Mesodermal cell (in vitro differentiated cells): ENCODE measurements around the gene CSNK1A1.
"Not testable (repeated sequence)": the region's sequence is repeated elsewhere in the genome, so short reads cannot be mapped to it uniquely, and the experiment has no call there.

Source experiments
- H3K27ac ChIP-seq: 2 replicates; pipeline ENCODE4 v1.7.0; 2013; ENCODE audit warnings: mild to moderate bottlenecking, low read depth, low read length, moderate library complexity; ENCODE audit not compliant: severe bottlenecking
- H3K36me3 ChIP-seq: 2 replicates; pipeline ENCODE4 v1.7.1; 2013; ENCODE audit warnings: mild to moderate bottlenecking, low read length, moderate library complexity; ENCODE audit not compliant: control insufficient read depth, insufficient read depth
- H3K4me1 ChIP-seq: one replicate; pipeline ENCODE4 v1.7.1; 2013; ENCODE audit warnings: mild to moderate bottlenecking, low read length; ENCODE audit not compliant: insufficient read depth, control insufficient read depth, poor library complexity, severe bottlenecking
- H3K4me3 ChIP-seq: 2 replicates; pipeline ENCODE4 v1.7.0; 2013; ENCODE audit warnings: low read length, control low read depth, mild to moderate bottlenecking; ENCODE audit not compliant: insufficient read depth, poor library complexity, severe bottlenecking; ENCODE audit errors: extremely low read depth
- H3K9me3 ChIP-seq: 2 replicates; pipeline ENCODE4 v1.7.1; 2013; ENCODE audit warnings: mild to moderate bottlenecking, low read length, moderate library complexity; ENCODE audit not compliant: control insufficient read depth
- WGBS, 2 experiments: methylation state at CpG; one replicate each; pipeline ENCODE4 v1.1.5; 2013; ENCODE audit warnings: missing lambda C conversion rate in 2 of 2; ENCODE audit not compliant: insufficient coverage in 2 of 2; 5-methylcytosine and 5-hydroxymethylcytosine counted together

The CSNK1A1 gene

GRCh38 chr5:149529463-149529862, 21.8 kb downstream of the CSNK1A1 start:
- peaks cover 8% of the 10 kb centered on the region for H3K4me1 ChIP-seq

GRCh38 chr5:149528281-149529060, 22.8 kb downstream of the CSNK1A1 start:
- 94 to 96% methylated on average over 2 to 3 of the region's 4 CpGs for WGBS, 2 experiments
- Histone ChIP-seq H3K4me1 (peaks cover 8% of the 10 kb centered on the region), H3K27ac (no peak overlapping the region)

More at GRCh38 chr5:149529463-149529862, 21.8 kb downstream of the CSNK1A1 start:
- H3K27ac ChIP-seq = no peak overlapping the region
- peaks cover 60% of the 10 kb centered on the region for H3K36me3 ChIP-seq
- no peak overlapping the region for H3K4me3 ChIP-seq
- H3K9me3 ChIP-seq = no peaks in the 10 kb centered on the region

GRCh38 chr5:149526845-149527590, 24.2 kb downstream of the CSNK1A1 start:
- Histone ChIP-seq H3K4me3 (no peak overlapping the region), H3K27ac (no peak overlapping the region), H3K9me3 (no peaks in the 10 kb centered on the region), H3K36me3 (peaks cover 59% of the 10 kb centered on the region), H3K4me1 (peaks cover 8% of the 10 kb centered on the region)
- 94 to 97% methylated on average over 10 to 11 of the region's 12 CpGs for WGBS, 2 experiments

More at GRCh38 chr5:149528281-149529060, 22.8 kb downstream of the CSNK1A1 start:
- peaks cover 60% of the 10 kb centered on the region for H3K36me3 ChIP-seq
- no peak overlapping the region for H3K4me3 ChIP-seq
- H3K9me3 ChIP-seq = no peaks in the 10 kb centered on the region

GRCh38 chr5:149521739-149522685, 29.2 kb downstream of the CSNK1A1 start:
- Histone ChIP-seq H3K4me1 (peaks cover 27% of the 10 kb centered on the region), H3K9me3 (no peaks in the 10 kb centered on the region), H3K36me3 (peaks cover 66% of the 10 kb centered on the region), H3K27ac (no peak overlapping the region), H3K4me3 (no peak overlapping the region)
- WGBS, 2 experiments = 94 to 97% methylated on average over 8 to 9 of the region's 15 CpGs

GRCh38 chr5:149519601-149520000, 31.6 kb downstream of the CSNK1A1 start:
- peak overlapping the region; percentile 58 for H3K27ac ChIP-seq
- H3K4me1 ChIP-seq = peaks cover 24% of the 10 kb centered on the region
- H3K4me3 ChIP-seq = no peak overlapping the region
- peaks cover 65% of the 10 kb centered on the region for H3K36me3 ChIP-seq
- H3K9me3 ChIP-seq = no peaks in the 10 kb centered on the region

DNA sequence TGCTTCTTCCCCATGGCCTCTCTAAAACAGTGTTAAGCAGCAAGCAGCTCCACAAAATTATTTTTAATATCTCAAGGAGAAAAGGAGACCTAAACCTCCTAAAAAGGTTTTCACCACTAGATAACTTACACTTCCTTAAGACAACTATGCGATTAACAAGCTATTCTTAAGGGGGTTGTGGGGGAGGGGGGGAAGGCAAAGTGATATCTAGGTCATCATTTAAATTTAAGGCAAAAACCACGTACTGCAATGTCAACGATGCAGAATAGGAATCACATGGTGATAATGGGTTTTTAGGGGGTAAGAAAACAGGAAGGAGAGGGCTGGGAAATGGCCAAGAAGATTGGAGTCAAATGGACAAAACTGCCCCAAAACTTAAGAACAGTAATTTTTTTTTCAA, 32.6 kb downstream of the CSNK1A1 start:
- H3K27ac ChIP-seq = no peak overlapping the region
- peaks cover 65% of the 10 kb centered on the region for H3K36me3 ChIP-seq
- no peaks in the 10 kb centered on the region for H3K9me3 ChIP-seq
- H3K4me1 ChIP-seq = peaks cover 24% of the 10 kb centered on the region
- no peak overlapping the region for H3K4me3 ChIP-seq
- WGBS, 2 experiments = 34% methylated on average over 2 of the region's 3 CpGs; no CpG with 5 or more reads in 1 of the 2 experiments

DNA sequence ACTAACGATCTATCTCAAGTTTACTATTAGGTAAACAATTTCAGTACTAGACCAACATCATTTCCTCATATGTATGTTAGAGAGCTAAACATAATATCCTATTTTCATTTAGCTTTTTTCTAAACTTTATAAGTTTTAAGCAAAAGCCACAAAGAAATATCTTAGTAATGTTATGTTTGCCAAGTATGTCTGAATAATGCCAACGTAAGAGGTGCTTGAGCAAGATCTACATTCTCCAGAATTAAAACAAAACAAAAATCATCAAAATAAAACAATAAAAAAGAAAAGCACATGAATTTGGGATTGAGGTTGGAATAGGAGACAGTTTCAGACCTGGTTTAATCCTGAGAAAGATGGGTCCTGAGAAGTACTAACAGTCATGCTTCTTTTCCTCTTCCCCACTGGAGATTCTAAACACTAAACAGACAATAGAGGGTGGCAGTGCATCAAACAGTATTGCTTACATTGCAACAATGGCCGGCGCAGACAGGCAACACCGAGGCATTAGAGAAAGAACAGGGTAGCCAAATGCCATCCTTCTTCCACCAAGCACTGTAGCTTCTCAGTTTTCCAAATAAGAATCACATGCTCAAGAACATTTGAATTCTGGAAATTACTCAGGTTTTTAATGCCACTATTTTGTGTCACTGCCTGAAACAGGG, 33.6 kb downstream of the CSNK1A1 start:
- whole genome bisulfite sequencing, 2 experiments = 91 to 100% methylated on average over 1 to 3 of the region's 5 CpGs
- H3K4me3 ChIP-seq = no peak overlapping the region
- peaks cover 24% of the 10 kb centered on the region for H3K4me1 ChIP-seq
- no peaks in the 10 kb centered on the region for H3K9me3 ChIP-seq
- peaks cover 66% of the 10 kb centered on the region for H3K36me3 ChIP-seq
- H3K27ac ChIP-seq = peak overlapping the region; percentile 23

- Histone ChIP-seq H3K9me3 (no peaks in the 10 kb centered on the region), H3K4me3 (no peak overlapping the region), H3K36me3 (peaks cover 74% of the 10 kb centered on the region), H3K27ac (no peak overlapping the region), H3K4me1 (peaks cover 14% of the 10 kb centered on the region)
- WGBS, 2 experiments = no CpG with 5 or more reads among the region's 1 CpG
These were observed 36.7 kb downstream of the CSNK1A1 start for GRCh38 chr5:149514512-149514911.

- peaks cover 76% of the 10 kb centered on the region for H3K36me3 ChIP-seq
- not testable (repeated sequence) for H3K4me3 ChIP-seq, H3K9me3 ChIP-seq, H3K4me1 ChIP-seq, H3K27ac ChIP-seq
- 99 to 100% methylated on average over 6 to 10 of the region's 11 CpGs for WGBS, 2 experiments
These were observed 37.8 kb downstream of the CSNK1A1 start for GRCh38 chr5:149513372-149513947.

GRCh38 chr5:149510136-149510535, 41.1 kb downstream of the CSNK1A1 start:
- no CpG with 5 or more reads among the region's 1 CpG for WGBS, 2 experiments
- H3K36me3 ChIP-seq = peaks cover 87% of the 10 kb centered on the region
- H3K27ac ChIP-seq = no peak overlapping the region
- H3K4me3 ChIP-seq = no peak overlapping the region
- no peaks in the 10 kb centered on the region for H3K4me1 ChIP-seq
- no peaks in the 10 kb centered on the region for H3K9me3 ChIP-seq
